PC-9 (cell line): Measurements from ENCODE around the gene COG4. TPM values are rescaled to one million over a fixed set of nuclear protein-coding genes. Genes with fewer than 3 reads are reported as not detected.

ENCODE experiments used
- BruUV-seq: library from RNA; stranded (reverse); fragments of 400-500 nt; replicated peaks from 2 replicates; lab custom pipeline; 2021; lab: Mats Ljungman, UMichigan
- CTCF ChIA-PET: fragments of 300-600 bp; sonication (Branson Sonifier 250); formaldehyde crosslinking; loops from one replicate; lab custom pipeline; 2022; ENCODE audit warnings: antibody characterized with exemption; lab: Charles Lee
- POLR2A ChIA-PET: fragments of 300-600 bp; sonication (Branson Sonifier 250); formaldehyde crosslinking; loops from one replicate; lab custom pipeline; 2022; ENCODE audit warnings: antibody characterized with exemption; ENCODE audit not compliant: unreplicated experiment; lab: Charles Lee
- DNase-seq, 2 experiments: peaks; one replicate each; pipeline versions ENCODE4 v3.0.0 to v3.0.0-alpha.2; 2015 to 2022; ENCODE audit warnings: mixed read lengths in 1 of 2
- H2AFZ ChIP-seq: fragments of 200-600 bp; sonication (generic); 2 replicates; pipeline ENCODE4 v1.8.1; 2017; ENCODE audit warnings: antibody characterized with exemption
- H3F3A ChIP-seq: fragments of 200-600 bp; sonication (generic); 2 replicates; pipeline ENCODE4 v1.8.1; 2017; ENCODE audit warnings: antibody characterized with exemption, mild to moderate bottlenecking, low read depth; ENCODE audit not compliant: insufficient read depth
- H3K27ac ChIP-seq: fragments of 200-600 bp; sonication (generic); 2 replicates; pipeline ENCODE4 v1.6.1; 2016; ENCODE audit warnings: mixed run types
- H3K27me3 ChIP-seq: fragments of 200-600 bp; sonication (generic); 2 replicates; pipeline ENCODE4 v1.6.1; 2016; ENCODE audit warnings: low read depth, mixed run types; ENCODE audit not compliant: insufficient read depth
- H3K36me3 ChIP-seq: fragments of 200-600 bp; sonication (generic); 2 replicates; pipeline ENCODE4 v1.6.1; 2016; ENCODE audit warnings: low read depth, mixed run types
- H3K4me1 ChIP-seq: fragments of 200-600 bp; sonication (generic); replicated peaks from 2 replicates; pipeline ENCODE4 v1.6.1; 2016; ENCODE audit warnings: mixed run types; ENCODE audit not compliant: insufficient read depth
- H3K4me2 ChIP-seq: fragments of 200-600 bp; sonication (generic); 2 replicates; pipeline ENCODE4 v1.6.1; 2017; ENCODE audit warnings: mixed run types
- H3K4me3 ChIP-seq: fragments of 200-600 bp; sonication (generic); 2 replicates; pipeline ENCODE4 v1.6.1; 2016; ENCODE audit warnings: mixed run types
- H3K79me2 ChIP-seq: fragments of 200-600 bp; sonication (generic); 2 replicates; pipeline ENCODE4 v1.6.1; 2017; ENCODE audit warnings: low read depth, mixed run types
- H3K9me2 ChIP-seq: fragments of 200-600 bp; sonication (generic); 2 replicates; pipeline ENCODE4 v1.8.1; 2017; ENCODE audit warnings: mild to moderate bottlenecking; ENCODE audit not compliant: insufficient read depth
- H3K9me3 ChIP-seq: fragments of 200-600 bp; sonication (generic); 2 replicates; pipeline ENCODE4 v1.8.1; 2016; ENCODE audit warnings: low read depth; ENCODE audit not compliant: insufficient read depth
- H4K20me1 ChIP-seq: fragments of 200-600 bp; sonication (generic); 2 replicates; pipeline ENCODE4 v1.8.1; 2017; ENCODE audit not compliant: insufficient read depth
- EZH2 ChIP-seq: fragments of 200-600 bp; sonication (generic); IDR thresholded peaks from 2 replicates; pipeline ENCODE4 v1.8.0; 2017; ENCODE audit warnings: antibody characterized with exemption, low read depth
- intact Hi-C: fragments of 100-400 bp; cut with micrococcal nuclease; formaldehyde crosslinking; loops from one replicate; pipeline ENCODE4 v1.10.0; 2022; ENCODE audit not compliant: unreplicated experiment
- total RNA-seq: library from RNA; stranded (reverse); gene quantifications from 2 replicates; pipeline ENCODE4 v1.2.3, GENCODE V29; 2021
- TF ChIP-seq, protein P1 (sequence below): fragments of 200-600 bp; sonication (generic); conservative IDR thresholded peaks from 2 replicates; pipeline ENCODE4 v1.6.1; 2017; ENCODE audit warnings: mixed run types, antibody characterized with exemption, mild to moderate bottlenecking, moderate library complexity

Gene COG4
- total RNA-seq, 1 experiment from 2014 or later: 61.1 TPM

DNA sequence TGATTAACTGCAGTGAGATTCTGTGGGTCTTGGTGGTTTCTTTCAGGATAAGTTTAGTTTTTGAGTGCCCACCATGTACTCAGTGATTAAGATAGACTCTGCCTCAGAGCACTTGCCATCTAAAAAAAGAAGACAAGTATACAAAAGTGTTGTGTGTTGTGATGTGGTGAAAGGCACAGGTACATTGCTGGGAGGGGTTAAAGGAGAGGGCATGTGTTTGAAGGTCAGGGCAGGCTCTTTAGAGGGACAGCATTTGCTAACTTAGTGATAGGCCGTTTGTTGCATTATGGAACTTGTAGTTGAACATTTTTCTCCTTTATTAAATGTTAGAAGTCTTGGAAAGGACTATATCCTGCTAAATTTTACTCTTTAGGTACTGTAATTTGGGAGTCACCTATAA is 26.7 kb upstream of the COG4 start:
- intact Hi-C loops: no loop called here
- H2AFZ ChIP-seq: no peak overlapping the region
- DNase-seq: no peak
- CTCF ChIA-PET: no interaction called here
- peaks cover 72% of the 10 kb centered on the region for H3K79me2 ChIP-seq
- H3K36me3 ChIP-seq: peaks cover 73% of the 10 kb centered on the region
- peaks cover 52% of the 10 kb centered on the region for H3K4me1 ChIP-seq
- peaks cover 68% of the 10 kb centered on the region for H4K20me1 ChIP-seq
- no peak overlapping the region for H3K4me3 ChIP-seq
- H3K27me3 ChIP-seq: no peaks in the 10 kb centered on the region
- no peaks in the 10 kb centered on the region for H3K9me3 ChIP-seq
- POLR2A ChIA-PET: no interaction called here
- H3F3A ChIP-seq: peaks cover 81% of the 10 kb centered on the region
- TF ChIP-seq EZH2: no peak
- TF ChIP-seq, protein P1, sequence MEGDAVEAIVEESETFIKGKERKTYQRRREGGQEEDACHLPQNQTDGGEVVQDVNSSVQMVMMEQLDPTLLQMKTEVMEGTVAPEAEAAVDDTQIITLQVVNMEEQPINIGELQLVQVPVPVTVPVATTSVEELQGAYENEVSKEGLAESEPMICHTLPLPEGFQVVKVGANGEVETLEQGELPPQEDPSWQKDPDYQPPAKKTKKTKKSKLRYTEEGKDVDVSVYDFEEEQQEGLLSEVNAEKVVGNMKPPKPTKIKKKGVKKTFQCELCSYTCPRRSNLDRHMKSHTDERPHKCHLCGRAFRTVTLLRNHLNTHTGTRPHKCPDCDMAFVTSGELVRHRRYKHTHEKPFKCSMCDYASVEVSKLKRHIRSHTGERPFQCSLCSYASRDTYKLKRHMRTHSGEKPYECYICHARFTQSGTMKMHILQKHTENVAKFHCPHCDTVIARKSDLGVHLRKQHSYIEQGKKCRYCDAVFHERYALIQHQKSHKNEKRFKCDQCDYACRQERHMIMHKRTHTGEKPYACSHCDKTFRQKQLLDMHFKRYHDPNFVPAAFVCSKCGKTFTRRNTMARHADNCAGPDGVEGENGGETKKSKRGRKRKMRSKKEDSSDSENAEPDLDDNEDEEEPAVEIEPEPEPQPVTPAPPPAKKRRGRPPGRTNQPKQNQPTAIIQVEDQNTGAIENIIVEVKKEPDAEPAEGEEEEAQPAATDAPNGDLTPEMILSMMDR: no peak
- no TSS peak for BruUV-seq
- no peak overlapping the region for H3K4me2 ChIP-seq
- no peaks in the 10 kb centered on the region for H3K9me2 ChIP-seq
- H3K27ac ChIP-seq: peak overlapping the region; percentile 64; the same call in 1 of the 2 replicates

DNA sequence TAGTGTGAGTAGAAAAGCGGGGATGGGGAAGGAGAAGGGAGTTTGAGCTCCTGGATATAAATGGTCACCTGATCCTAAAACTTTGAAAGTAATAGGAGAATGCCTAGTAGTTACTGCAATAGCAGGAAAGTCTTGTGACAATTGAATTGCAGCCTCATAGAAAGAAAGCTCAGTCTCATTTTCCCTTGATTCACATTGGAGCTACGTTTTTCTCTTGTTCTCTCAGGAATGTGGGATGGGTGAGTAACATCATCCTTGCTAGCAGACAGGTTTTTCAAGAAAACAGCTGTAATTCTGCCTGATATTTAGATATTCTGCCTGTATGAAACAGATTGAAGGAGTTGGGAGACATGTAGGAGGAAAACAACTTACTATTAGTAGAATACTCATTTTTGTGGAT is 25.6 kb upstream of the COG4 start:
- H3K36me3 ChIP-seq: peaks cover 71% of the 10 kb centered on the region
- no peak overlapping the region for H2AFZ ChIP-seq
- H3K79me2 ChIP-seq: peaks cover 70% of the 10 kb centered on the region
- no peaks in the 10 kb centered on the region for H3K9me3 ChIP-seq
- peak in 1 of 2 experiments; percentile 72 for DNase-seq
- intact Hi-C loops: no loop called here
- H3K4me1 ChIP-seq: peaks cover 40% of the 10 kb centered on the region
- no TSS peak for BruUV-seq
- ChIA-PET POLR2A (interaction anchor here (0.6 kb wide), 1 partner anchor 229 kb away, joined by 3 read pairs; no protein-coding TSS in a partner anchor), CTCF (no interaction called here)
- H3K4me2 ChIP-seq: no peak overlapping the region
- TF ChIP-seq EZH2: no peak
- TF ChIP-seq, protein P1: no peak
- peak overlapping the region; percentile 64 for H3K27ac ChIP-seq
- no peaks in the 10 kb centered on the region for H3K27me3 ChIP-seq
- peaks cover 75% of the 10 kb centered on the region for H4K20me1 ChIP-seq
- no peaks in the 10 kb centered on the region for H3K9me2 ChIP-seq
- peaks cover 77% of the 10 kb centered on the region for H3F3A ChIP-seq
- no peak overlapping the region for H3K4me3 ChIP-seq

DNA sequence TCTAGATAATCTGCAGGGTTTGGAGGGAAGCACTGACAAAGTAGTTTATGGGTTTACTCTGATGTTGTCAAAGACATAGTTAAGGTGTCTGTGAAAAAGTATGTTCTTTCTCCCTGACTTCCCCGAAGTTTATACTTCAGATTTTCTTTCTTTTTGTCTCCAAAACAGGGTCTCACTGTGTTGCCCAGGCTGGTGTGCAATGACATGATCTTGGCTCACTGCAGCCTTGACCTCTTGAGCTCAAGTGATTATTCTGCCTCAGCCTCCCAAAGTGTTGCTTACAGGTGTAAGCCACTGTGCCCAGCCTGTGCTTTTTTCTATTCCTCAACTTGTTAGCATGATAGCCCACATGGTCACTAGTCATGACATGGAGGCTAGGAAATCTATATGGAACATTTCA is 21.2 kb upstream of the COG4 start:
- ChIA-PET POLR2A (no interaction called here), CTCF (no interaction called here)
- BruUV-seq: TSS peak; percentile 0
- no peak overlapping the region for H2AFZ ChIP-seq
- intact Hi-C loops: no loop called here
- no peak overlapping the region for H3K4me2 ChIP-seq
- no peaks in the 10 kb centered on the region for H3K9me2 ChIP-seq
- H3K79me2 ChIP-seq: peaks cover 67% of the 10 kb centered on the region
- TF ChIP-seq, protein P1: no peak
- TF ChIP-seq EZH2: no peak
- DNase-seq: no peak
- no peaks in the 10 kb centered on the region for H3K27me3 ChIP-seq
- peaks cover 87% of the 10 kb centered on the region for H4K20me1 ChIP-seq
- H3K4me1 ChIP-seq: peaks cover 18% of the 10 kb centered on the region
- no peak overlapping the region for H3K4me3 ChIP-seq
- H3F3A ChIP-seq: peaks cover 55% of the 10 kb centered on the region
- H3K9me3 ChIP-seq: no peaks in the 10 kb centered on the region
- H3K27ac ChIP-seq: no peak overlapping the region
- peaks cover 66% of the 10 kb centered on the region for H3K36me3 ChIP-seq
